GM19351 (cell line): ENCODE data around the gene GRPEL1.
"Not testable (repeated sequence)": the region's sequence is repeated elsewhere in the genome, so short reads cannot be mapped to it uniquely, and the experiment has no call there.

ENCODE experiments used
- ATAC-seq: cut with Tn5 transposase; IDR thresholded peaks from one replicate; pipeline ENCODE4 v1.9.1; 2021; ENCODE audit warnings: mild to moderate bottlenecking, moderate library complexity; ENCODE audit not compliant: unreplicated experiment

Gene GRPEL1

GRCh38 chr4:7094916-7095315 is 27.1 kb upstream of the GRPEL1 start:
- no peak for ATAC-seq

- ATAC-seq, result no peak
These were observed 24.2 kb upstream of the GRPEL1 start for GRCh38 chr4:7092026-7092425.

GRCh38 chr4:7089213-7089986 is 21.5 kb upstream of the GRPEL1 start:
- ATAC-seq, result no peak

- ATAC-seq, result no peak
These were observed 19.2 kb upstream of the GRPEL1 start for GRCh38 chr4:7087036-7087435.

- ATAC-seq, result no peak
These were observed 18.5 kb upstream of the GRPEL1 start for GRCh38 chr4:7086384-7086783.

GRCh38 chr4:7084564-7084961 is 16.7 kb upstream of the GRPEL1 start:
- not testable (repeated sequence) for ATAC-seq

GRCh38 chr4:7083597-7084563 is 16.0 kb upstream of the GRPEL1 start:
- ATAC-seq, result no peak

GRCh38 chr4:7079909-7080308 is 12.0 kb upstream of the GRPEL1 start:
- ATAC-seq, result not testable (repeated sequence)

GRCh38 chr4:7079483-7079882 is 11.6 kb upstream of the GRPEL1 start:
- not testable (repeated sequence) for ATAC-seq

- ATAC-seq, result no peak
These were observed 10.2 kb upstream of the GRPEL1 start for GRCh38 chr4:7078025-7078424.

GRCh38 chr4:7077371-7077770 is 9.5 kb upstream of the GRPEL1 start:
- no peak for ATAC-seq

- ATAC-seq, result no peak
These were observed 8.8 kb upstream of the GRPEL1 start for GRCh38 chr4:7076696-7077082.

GRCh38 chr4:7075962-7076695 is 8.3 kb upstream of the GRPEL1 start:
- no peak for ATAC-seq

- no peak for ATAC-seq
These were observed 6.6 kb upstream of the GRPEL1 start for GRCh38 chr4:7074426-7074825.

- ATAC-seq, result peak; percentile 34
These were observed 5.9 kb upstream of the GRPEL1 start for GRCh38 chr4:7073526-7074390.

GRCh38 chr4:7073059-7073458 is 5.2 kb upstream of the GRPEL1 start:
- no peak for ATAC-seq

GRCh38 chr4:7070729-7071511 is 3.1 kb upstream of the GRPEL1 start:
- peak; percentile 32 for ATAC-seq

- no peak for ATAC-seq
These were observed 1.0 kb upstream of the GRPEL1 start for GRCh38 chr4:7068883-7069282.

- ATAC-seq, result peak; percentile 24
These were observed 497 bp upstream of the GRPEL1 start for GRCh38 chr4:7068279-7068842.
